Mesenchymal stem cell (in vitro differentiated cells and primary cell): ENCODE measurements around the gene CLDN19.

Experiments used
- DNase-seq: peaks from one replicate; pipeline ENCODE4 v3.0.0-alpha.2; 2013
- H2AFZ ChIP-seq: one replicate; pipeline ENCODE4 v1.6.1; 2013; ENCODE audit warnings: low read depth, mild to moderate bottlenecking, control low read depth, inconsistent platforms, low read length, moderate library complexity
- H2AK5ac ChIP-seq: 2 replicates; pipeline ENCODE4 v1.6.1; 2013; ENCODE audit warnings: low read length, moderate library complexity, mild to moderate bottlenecking, inconsistent platforms; ENCODE audit not compliant: severe bottlenecking
- H2BK120ac ChIP-seq: one replicate; pipeline ENCODE4 v1.6.1; 2013; ENCODE audit warnings: low read depth, mild to moderate bottlenecking, inconsistent platforms, low read length, moderate library complexity
- H2BK12ac ChIP-seq, 2 experiments: one replicate each; pipeline ENCODE4 v1.6.1; 2013; ENCODE audit warnings: inconsistent platforms in 2 of 2, low read length in 2 of 2, mild to moderate bottlenecking in 2 of 2, moderate library complexity in 2 of 2, control low read depth in 1 of 2
- H2BK15ac ChIP-seq: one replicate; pipeline ENCODE4 v1.6.1; 2013; ENCODE audit warnings: mild to moderate bottlenecking, low read depth, inconsistent platforms; ENCODE audit not compliant: poor library complexity, severe bottlenecking
- H2BK5ac ChIP-seq: 2 replicates; pipeline ENCODE4 v1.6.1; 2013; ENCODE audit warnings: low read depth, mild to moderate bottlenecking, low read length, control low read depth, inconsistent platforms; ENCODE audit not compliant: poor library complexity, severe bottlenecking
- H3K14ac ChIP-seq, 2 experiments: one replicate each; pipeline ENCODE4 v1.6.1; 2013; ENCODE audit warnings: inconsistent platforms in 2 of 2, low read length in 2 of 2, control low read depth in 1 of 2, mild to moderate bottlenecking in 1 of 2, moderate library complexity in 1 of 2
- H3K18ac ChIP-seq, 2 experiments: one replicate each; pipeline ENCODE4 v1.6.1; 2013; ENCODE audit warnings: inconsistent platforms in 2 of 2, low read length in 2 of 2, control low read depth in 1 of 2, low read depth in 1 of 2, mild to moderate bottlenecking in 1 of 2
- H3K23ac ChIP-seq, 2 experiments: one replicate each; pipeline ENCODE4 v1.6.1; 2013; ENCODE audit warnings: inconsistent platforms in 2 of 2, low read length in 2 of 2, mild to moderate bottlenecking in 2 of 2, moderate library complexity in 2 of 2, control low read depth in 1 of 2
- H3K27ac ChIP-seq: 2 replicates; pipeline ENCODE4 v1.5.1; 2013; ENCODE audit warnings: mild to moderate bottlenecking, moderate library complexity, low read length, control low read depth, inconsistent platforms; ENCODE audit not compliant: poor library complexity, severe bottlenecking
- H3K27me3 ChIP-seq, 2 experiments: 2 replicates each; pipeline versions ENCODE4 v1.6.1 to v1.7.0; 2013; ENCODE audit warnings: low read length in 2 of 2, mild to moderate bottlenecking in 2 of 2, moderate library complexity in 2 of 2, control low read depth in 1 of 2, inconsistent platforms in 1 of 2; ENCODE audit not compliant: control insufficient read depth in 1 of 2, insufficient read depth in 1 of 2
- H3K36me3 ChIP-seq, 2 experiments: 2 replicates each; pipeline versions ENCODE4 v1.6.1 to v1.7.0; 2013; ENCODE audit warnings: low read length in 2 of 2, control low read depth in 1 of 2, inconsistent platforms in 1 of 2, low read depth in 1 of 2, mild to moderate bottlenecking in 1 of 2; ENCODE audit not compliant: insufficient read depth in 2 of 2, control insufficient read depth in 1 of 2
- H3K4ac ChIP-seq, 2 experiments: one replicate each; pipeline ENCODE4 v1.6.1; 2013; ENCODE audit warnings: inconsistent platforms in 2 of 2, low read length in 2 of 2, mild to moderate bottlenecking in 2 of 2, moderate library complexity in 2 of 2, control low read depth in 1 of 2, low read depth in 1 of 2
- H3K4me1 ChIP-seq: 2 replicates; pipeline ENCODE4 v1.6.1; 2013; ENCODE audit warnings: low read depth, low read length, control low read depth; ENCODE audit not compliant: control insufficient read depth, insufficient read depth
- H3K4me2 ChIP-seq: 2 replicates; pipeline ENCODE4 v1.6.1; 2013; ENCODE audit warnings: low read length, mild to moderate bottlenecking, inconsistent platforms; ENCODE audit not compliant: poor library complexity, severe bottlenecking
- H3K4me3 ChIP-seq, 2 experiments: 2 replicates each; pipeline versions ENCODE4 v1.5.1 to v1.7.0; 2013; ENCODE audit warnings: low read length in 2 of 2, mild to moderate bottlenecking in 2 of 2, control low read depth in 1 of 2, low read depth in 1 of 2; ENCODE audit not compliant: insufficient read depth in 1 of 2
- H3K79me1 ChIP-seq: replicated peaks from 2 replicates; pipeline ENCODE4 v1.6.1; 2013; ENCODE audit warnings: mild to moderate bottlenecking, control low read depth, low read length, inconsistent platforms; ENCODE audit not compliant: poor library complexity, severe bottlenecking
- H3K9ac ChIP-seq: 2 replicates; pipeline ENCODE4 v1.7.0; 2013; ENCODE audit warnings: mild to moderate bottlenecking, low read length, moderate library complexity
- H3K9me3 ChIP-seq: 2 replicates; pipeline ENCODE4 v1.7.0; 2013; ENCODE audit warnings: mild to moderate bottlenecking, low read length; ENCODE audit not compliant: control insufficient read depth
- H4K8ac ChIP-seq: one replicate; pipeline ENCODE4 v1.6.1; 2013; ENCODE audit warnings: inconsistent platforms, mild to moderate bottlenecking, low read length, moderate library complexity
- H4K91ac ChIP-seq: one replicate; pipeline ENCODE4 v1.6.1; 2013; ENCODE audit warnings: mild to moderate bottlenecking, low read length, inconsistent platforms
- WGBS: methylation state at CpG from one replicate; pipeline ENCODE4 v1.1.7; 2013; ENCODE audit warnings: mixed read lengths; 5-methylcytosine and 5-hydroxymethylcytosine counted together

CLDN19 gene

GRCh38 chr1:42734201-42735035, 5.6 kb downstream of the CLDN19 start:
- Histone ChIP-seq H3K4me2 (no peak overlapping the region), H3K18ac (no peak overlapping the region), H2BK120ac (no peak overlapping the region), H4K8ac (no peak overlapping the region), H2BK15ac (no peak overlapping the region), H3K4me1 (peaks cover 3% of the 10 kb centered on the region), H3K14ac (no peak overlapping the region), H2BK12ac (no peak overlapping the region), H3K23ac (no peak overlapping the region), H3K27ac (no peak overlapping the region), H3K9ac (no peak overlapping the region), H3K27me3 (no peaks in the 10 kb centered on the region), H3K9me3 (no peaks in the 10 kb centered on the region), H3K36me3 (no peaks in the 10 kb centered on the region), H2BK5ac (no peak overlapping the region), H2AFZ (no peak overlapping the region), H3K4me3 (no peak overlapping the region), H2AK5ac (no peak overlapping the region), H3K79me1 (no peaks in the 10 kb centered on the region), H3K4ac (no peak overlapping the region), H4K91ac (no peak overlapping the region)
- 86% methylated on average over 7 of the region's 7 CpGs for WGBS
- DNase-seq: no peak

GRCh38 chr1:42733415-42734200, 6.4 kb downstream of the CLDN19 start:
- Histone ChIP-seq H2BK15ac (no peak overlapping the region), H3K4me1 (peaks cover 3% of the 10 kb centered on the region), H3K14ac (no peak overlapping the region), H3K79me1 (no peaks in the 10 kb centered on the region), H2AK5ac (no peak overlapping the region), H3K4ac (no peak overlapping the region), H3K36me3 (no peaks in the 10 kb centered on the region), H3K27ac (no peak overlapping the region), H3K18ac (no peak overlapping the region), H3K23ac (no peak overlapping the region), H2BK120ac (no peak overlapping the region), H3K9ac (no peak overlapping the region), H3K4me2 (no peak overlapping the region), H4K8ac (no peak overlapping the region), H2BK12ac (no peak overlapping the region), H4K91ac (no peak overlapping the region), H2BK5ac (no peak overlapping the region), H3K27me3 (no peaks in the 10 kb centered on the region), H3K4me3 (no peak overlapping the region), H2AFZ (no peak overlapping the region), H3K9me3 (no peaks in the 10 kb centered on the region)
- WGBS: 89% methylated on average over 11 of the region's 12 CpGs
- no peak for DNase-seq

DNA sequence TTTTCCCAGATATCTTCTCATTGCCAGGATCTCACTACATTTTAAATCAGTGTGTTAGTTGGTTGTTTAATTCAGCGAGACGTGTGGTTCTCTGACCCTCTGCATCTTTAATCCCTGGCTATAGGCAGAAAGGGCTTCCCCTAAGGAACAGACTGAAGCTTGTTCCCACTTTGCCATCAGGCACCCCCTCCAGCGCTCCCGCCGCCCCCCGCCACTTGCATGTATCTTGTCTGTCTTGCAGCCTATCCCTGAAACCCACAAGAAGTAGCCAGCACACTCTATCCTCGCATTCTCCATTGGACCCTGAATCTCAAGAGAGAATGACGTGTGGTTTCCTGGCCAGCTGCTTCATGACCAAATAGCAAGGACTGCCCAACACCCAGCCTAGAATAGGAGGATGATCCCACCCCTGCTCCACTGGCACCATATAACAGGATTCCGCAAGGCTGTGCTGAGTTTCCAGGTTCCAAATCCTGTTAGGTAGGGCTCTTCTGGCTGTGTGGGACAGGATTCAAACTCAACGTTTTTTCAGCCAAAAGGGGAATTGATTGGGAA, 7.8 kb downstream of the CLDN19 start:
- WGBS: 84% methylated on average over 10 of the region's 10 CpGs
- DNase-seq: no peak
- H2BK15ac ChIP-seq: no peak overlapping the region
- H3K4me2 ChIP-seq: no peak overlapping the region
- no peak overlapping the region for H2BK5ac ChIP-seq
- no peaks in the 10 kb centered on the region for H3K9me3 ChIP-seq
- peak overlapping the region; percentile 32 for H3K9ac ChIP-seq
- H3K18ac ChIP-seq: no peak overlapping the region
- peak overlapping the region in 1 of 2 experiments; percentile 38 for H3K4me3 ChIP-seq
- peak overlapping the region in 1 of 2 experiments; percentile 31 for H3K23ac ChIP-seq
- no peak overlapping the region for H2BK12ac ChIP-seq
- H4K8ac ChIP-seq: no peak overlapping the region
- H2AFZ ChIP-seq: no peak overlapping the region
- H3K36me3 ChIP-seq: no peaks in the 10 kb centered on the region
- H3K79me1 ChIP-seq: no peaks in the 10 kb centered on the region
- no peak overlapping the region for H3K27ac ChIP-seq
- no peaks in the 10 kb centered on the region for H3K27me3 ChIP-seq
- H2AK5ac ChIP-seq: no peak overlapping the region
- H3K4me1 ChIP-seq: peaks cover 3% of the 10 kb centered on the region
- no peak overlapping the region for H4K91ac ChIP-seq
- H2BK120ac ChIP-seq: no peak overlapping the region
- no peak overlapping the region for H3K4ac ChIP-seq
- H3K14ac ChIP-seq: no peak overlapping the region

- H3K18ac ChIP-seq: no peak overlapping the region
- H3K4me3 ChIP-seq: no peak overlapping the region
- H3K9me3 ChIP-seq: no peaks in the 10 kb centered on the region
- H4K8ac ChIP-seq: no peak overlapping the region
- no peak overlapping the region for H3K4me2 ChIP-seq
- no peak overlapping the region for H2BK5ac ChIP-seq
- H3K79me1 ChIP-seq: no peaks in the 10 kb centered on the region
- H3K9ac ChIP-seq: peak overlapping the region; percentile 32
- H3K36me3 ChIP-seq: no peaks in the 10 kb centered on the region
- no peak for DNase-seq
- H2BK12ac ChIP-seq: no peak overlapping the region
- H3K27me3 ChIP-seq: no peaks in the 10 kb centered on the region
- H2BK15ac ChIP-seq: no peak overlapping the region
- no peak overlapping the region for H3K27ac ChIP-seq
- WGBS: 65% methylated on average over 3 of the region's 3 CpGs
- H3K23ac ChIP-seq: no peak overlapping the region
- H3K14ac ChIP-seq: no peak overlapping the region
- H3K4ac ChIP-seq: no peak overlapping the region
- no peak overlapping the region for H2AFZ ChIP-seq
- H3K4me1 ChIP-seq: peaks cover 3% of the 10 kb centered on the region
- no peak overlapping the region for H2AK5ac ChIP-seq
- H4K91ac ChIP-seq: no peak overlapping the region
- no peak overlapping the region for H2BK120ac ChIP-seq
Measured at GRCh38 chr1:42731585-42731984, 8.5 kb downstream of the CLDN19 start.
